ENCODE results near the gene THAP12.

THAP12 gene

GRCh38 chr11:76317296-76317695, 63.6 kb downstream of the THAP12 start:
- TF ChIP-seq CTCF (IDR thresholded peaks at IDR 0.05; ENCODE audit: low read depth, low read length) = no peak
- no peak overlapping the region for H3K4me3 ChIP-seq (replicated peaks in 1 of 2; ENCODE audit: low read depth in 2 of 2, low read length in 2 of 2)
- no peak for DNase-seq (ENCODE audit: low read depth in 2 of 2)

- H3K4me3 ChIP-seq (replicated peaks in 1 of 2; ENCODE audit: low read depth in 2 of 2, low read length in 2 of 2) = no peak overlapping the region
- TF ChIP-seq CTCF (IDR thresholded peaks at IDR 0.05; ENCODE audit: low read depth, low read length) = no peak
- no peak for DNase-seq (ENCODE audit: low read depth in 2 of 2)
Observed at GRCh38 chr11:76316726-76317125, 64.2 kb downstream of the THAP12 start.

- TF ChIP-seq CTCF (IDR thresholded peaks at IDR 0.05; ENCODE audit: low read depth, low read length) = no peak
- DNase-seq (ENCODE audit: low read depth in 2 of 2) = no peak
- no peak overlapping the region for H3K4me3 ChIP-seq (replicated peaks in 1 of 2; ENCODE audit: low read depth in 2 of 2, low read length in 2 of 2)
Observed at GRCh38 chr11:76315182-76315853, 65.6 kb downstream of the THAP12 start.

- H3K4me3 ChIP-seq (replicated peaks in 1 of 2; ENCODE audit: low read depth in 2 of 2, low read length in 2 of 2) = no peak overlapping the region
- TF ChIP-seq CTCF (IDR thresholded peaks at IDR 0.05; ENCODE audit: low read depth, low read length) = no peak
- DNase-seq (ENCODE audit: low read depth in 2 of 2) = peak in 1 of 2 donors; percentile 47
Observed at GRCh38 chr11:76314741-76315090, 66.2 kb downstream of the THAP12 start.

- no peak overlapping the region for H3K4me3 ChIP-seq (replicated peaks in 1 of 2; ENCODE audit: low read depth in 2 of 2, low read length in 2 of 2)
- no peak for TF ChIP-seq CTCF (IDR thresholded peaks at IDR 0.05; ENCODE audit: low read depth, low read length)
- peak in 1 of 2 donors; percentile 20 for DNase-seq (ENCODE audit: low read depth in 2 of 2)
Observed at GRCh38 chr11:76313913-76314740, 66.8 kb downstream of the THAP12 start.

GRCh38 chr11:76313271-76313670, 67.7 kb downstream of the THAP12 start:
- DNase-seq (ENCODE audit: low read depth in 2 of 2) = no peak
- H3K4me3 ChIP-seq (replicated peaks in 1 of 2; ENCODE audit: low read depth in 2 of 2, low read length in 2 of 2) = no peak overlapping the region
- TF ChIP-seq CTCF (IDR thresholded peaks at IDR 0.05; ENCODE audit: low read depth, low read length) = no peak

All from cardiac fibroblast (primary cell).